ENCODE data around the gene UGT1A6.

Gene UGT1A6

GRCh38 chr2:233821196-233821595, 128.5 kb downstream of the UGT1A6 start:
- no peaks in the 10 kb centered on the region for H3K36me3 ChIP-seq (replicated peaks; ENCODE audit: insufficient read depth, low read length)
- H3F3A ChIP-seq (ENCODE audit: insufficient read depth, low read length): no peaks in the 10 kb centered on the region
- H3K9me3 ChIP-seq (replicated peaks; ENCODE audit: insufficient read depth, low read length): no peaks in the 10 kb centered on the region
- no peak overlapping the region for H3K4me2 ChIP-seq (ENCODE audit: low read depth, low read length)
- H3K27me3 ChIP-seq (replicated peaks; ENCODE audit: insufficient read depth, low read length): no peaks in the 10 kb centered on the region
- H3K9ac ChIP-seq (ENCODE audit: low read length): no peak overlapping the region
- no peak overlapping the region for H2AFZ ChIP-seq (ENCODE audit: low read length)
- H3K79me2 ChIP-seq (ENCODE audit: low read length): no peaks in the 10 kb centered on the region
- H3K9me2 ChIP-seq (replicated peaks; ENCODE audit: insufficient read depth, low read length): no peaks in the 10 kb centered on the region
- no peaks in the 10 kb centered on the region for H4K20me1 ChIP-seq (ENCODE audit: insufficient read depth, low read length)
- no peak overlapping the region for H3K4me3 ChIP-seq (ENCODE audit: low read length)
- no peak for DNase-seq
- TF ChIP-seq, protein P1, sequence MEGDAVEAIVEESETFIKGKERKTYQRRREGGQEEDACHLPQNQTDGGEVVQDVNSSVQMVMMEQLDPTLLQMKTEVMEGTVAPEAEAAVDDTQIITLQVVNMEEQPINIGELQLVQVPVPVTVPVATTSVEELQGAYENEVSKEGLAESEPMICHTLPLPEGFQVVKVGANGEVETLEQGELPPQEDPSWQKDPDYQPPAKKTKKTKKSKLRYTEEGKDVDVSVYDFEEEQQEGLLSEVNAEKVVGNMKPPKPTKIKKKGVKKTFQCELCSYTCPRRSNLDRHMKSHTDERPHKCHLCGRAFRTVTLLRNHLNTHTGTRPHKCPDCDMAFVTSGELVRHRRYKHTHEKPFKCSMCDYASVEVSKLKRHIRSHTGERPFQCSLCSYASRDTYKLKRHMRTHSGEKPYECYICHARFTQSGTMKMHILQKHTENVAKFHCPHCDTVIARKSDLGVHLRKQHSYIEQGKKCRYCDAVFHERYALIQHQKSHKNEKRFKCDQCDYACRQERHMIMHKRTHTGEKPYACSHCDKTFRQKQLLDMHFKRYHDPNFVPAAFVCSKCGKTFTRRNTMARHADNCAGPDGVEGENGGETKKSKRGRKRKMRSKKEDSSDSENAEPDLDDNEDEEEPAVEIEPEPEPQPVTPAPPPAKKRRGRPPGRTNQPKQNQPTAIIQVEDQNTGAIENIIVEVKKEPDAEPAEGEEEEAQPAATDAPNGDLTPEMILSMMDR (IDR thresholded peaks at IDR 0.05; ENCODE audit: low read length): no peak
- TF ChIP-seq EZH2 (optimal IDR thresholded peaks at IDR 0.05; ENCODE audit: low read depth, low read length) (no peak), EZH2phosphoT487 (IDR thresholded peaks at IDR 0.05; ENCODE audit: low read length) (no peak)
- no peak overlapping the region for H3K27ac ChIP-seq (ENCODE audit: low read length)
- no peaks in the 10 kb centered on the region for H3K4me1 ChIP-seq (ENCODE audit: low read length)

DNA sequence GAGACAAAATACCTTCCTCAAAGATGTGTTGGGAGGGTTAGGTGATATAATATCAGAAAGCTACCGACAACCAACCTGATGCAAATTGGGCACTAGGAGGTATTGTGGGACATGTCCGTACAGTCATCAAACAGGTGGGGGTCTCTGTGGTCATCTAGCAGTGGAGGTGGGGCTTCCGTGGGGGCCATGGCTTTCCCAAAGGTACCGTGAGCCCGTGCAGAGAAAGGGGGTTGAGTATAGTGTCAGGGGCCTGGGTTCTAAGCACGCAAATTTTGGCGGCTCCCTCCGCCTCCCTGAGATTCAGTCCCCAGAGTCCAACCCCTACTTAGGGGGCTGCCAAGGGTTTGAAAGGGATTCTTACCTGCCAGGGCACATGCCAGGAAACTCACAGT, 129.0 kb downstream of the UGT1A6 start:
- no peaks in the 10 kb centered on the region for H3K36me3 ChIP-seq (replicated peaks; ENCODE audit: insufficient read depth, low read length)
- no peak for TF ChIP-seq EZH2phosphoT487 (IDR thresholded peaks at IDR 0.05; ENCODE audit: low read length)
- TF ChIP-seq, protein P1 (IDR thresholded peaks at IDR 0.05; ENCODE audit: low read length): no peak
- H4K20me1 ChIP-seq (ENCODE audit: insufficient read depth, low read length): no peaks in the 10 kb centered on the region
- H3K79me2 ChIP-seq (ENCODE audit: low read length): no peaks in the 10 kb centered on the region
- no peak overlapping the region for H3K4me3 ChIP-seq (ENCODE audit: low read length)
- no peaks in the 10 kb centered on the region for H3K4me1 ChIP-seq (ENCODE audit: low read length)
- H3K9me2 ChIP-seq (replicated peaks; ENCODE audit: insufficient read depth, low read length): no peaks in the 10 kb centered on the region
- H3F3A ChIP-seq (ENCODE audit: insufficient read depth, low read length): no peaks in the 10 kb centered on the region
- no peaks in the 10 kb centered on the region for H3K9me3 ChIP-seq (replicated peaks; ENCODE audit: insufficient read depth, low read length)
- no peak overlapping the region for H3K9ac ChIP-seq (ENCODE audit: low read length)
- H3K4me2 ChIP-seq (ENCODE audit: low read depth, low read length): no peak overlapping the region
- H3K27me3 ChIP-seq (replicated peaks; ENCODE audit: insufficient read depth, low read length): no peaks in the 10 kb centered on the region
- H2AFZ ChIP-seq (ENCODE audit: low read length): no peak overlapping the region
- H3K27ac ChIP-seq (ENCODE audit: low read length): no peak overlapping the region
- DNase-seq: no peak

- Histone ChIP-seq H3K4me1 (ENCODE audit: low read length) (no peaks in the 10 kb centered on the region), H3K9me2 (replicated peaks; ENCODE audit: insufficient read depth, low read length) (no peaks in the 10 kb centered on the region), H3K79me2 (ENCODE audit: low read length) (no peaks in the 10 kb centered on the region), H3K4me2 (ENCODE audit: low read depth, low read length) (no peak overlapping the region), H2AFZ (ENCODE audit: low read length) (no peak overlapping the region), H4K20me1 (ENCODE audit: insufficient read depth, low read length) (no peaks in the 10 kb centered on the region), H3K9ac (ENCODE audit: low read length) (no peak overlapping the region), H3F3A (ENCODE audit: insufficient read depth, low read length) (no peaks in the 10 kb centered on the region), H3K9me3 (replicated peaks; ENCODE audit: insufficient read depth, low read length) (no peaks in the 10 kb centered on the region), H3K36me3 (replicated peaks; ENCODE audit: insufficient read depth, low read length) (no peaks in the 10 kb centered on the region), H3K4me3 (ENCODE audit: low read length) (no peak overlapping the region), H3K27ac (ENCODE audit: low read length) (no peak overlapping the region), H3K27me3 (replicated peaks; ENCODE audit: insufficient read depth, low read length) (no peaks in the 10 kb centered on the region)
- no peak for DNase-seq
- TF ChIP-seq, protein P1 (IDR thresholded peaks at IDR 0.05; ENCODE audit: low read length): no peak
- TF ChIP-seq EZH2phosphoT487 (IDR thresholded peaks at IDR 0.05; ENCODE audit: low read length) (no peak), EZH2 (optimal IDR thresholded peaks at IDR 0.05; ENCODE audit: low read depth, low read length) (no peak)
Observed at GRCh38 chr2:233822101-233822771, 129.5 kb downstream of the UGT1A6 start.

Measured in MM.1S (cell line).